OCI-LY3 (cell line): Measurements from ENCODE around the gene SLC7A1.
A peak's percentile ranks its signal among the peaks of the same experiment; 100 is the strongest.

ENCODE experiments used
- H2AFZ ChIP-seq: fragments of 200-600, 300-600 bp; shearing (Covaris generic); 2 replicates; pipeline ENCODE4 v1.6.0; 2014; ENCODE audit warnings: antibody characterized with exemption, low read depth, low read length
- H3K27ac ChIP-seq: fragments of 200-600, 300-600 bp; sonication (generic); 2 replicates; pipeline ENCODE4 v1.5.1; 2014; ENCODE audit warnings: mild to moderate bottlenecking, low read length, moderate library complexity, mixed read lengths
- H3K27me3 ChIP-seq: fragments of 200-600, 300-600 bp; sonication (generic); 2 replicates; pipeline ENCODE4 v1.6.1; 2014; ENCODE audit warnings: low read depth, low read length, mixed read lengths
- H3K36me3 ChIP-seq: fragments of 200-600, 300-600 bp; sonication (generic); replicated peaks from 2 replicates; pipeline ENCODE3; 2014; ENCODE audit warnings: low read depth, low read length, mixed read lengths
- H3K4me1 ChIP-seq: fragments of 300-600, 200-600 bp; sonication (generic); 2 replicates; pipeline ENCODE4 v1.6.1; 2014; ENCODE audit warnings: low read length, mixed read lengths
- H3K4me2 ChIP-seq: fragments of 200-600, 300-600 bp; sonication (generic); 2 replicates; pipeline ENCODE4 v1.6.1; 2014; ENCODE audit warnings: low read length, mixed read lengths
- H3K4me3 ChIP-seq: fragments of 300-600, 200-600 bp; sonication (generic); 2 replicates; pipeline ENCODE4 v1.5.1; 2014; ENCODE audit warnings: antibody characterized with exemption, mild to moderate bottlenecking, low read length, moderate library complexity
- H3K79me2 ChIP-seq: fragments of 300-600, 200-600 bp; shearing (Covaris generic); 2 replicates; pipeline ENCODE4 v1.6.1; 2014; ENCODE audit warnings: mild to moderate bottlenecking, low read length, mixed read lengths
- H3K9ac ChIP-seq: fragments of 300-600, 200-600 bp; shearing (Covaris generic); 2 replicates; pipeline ENCODE4 v1.6.0; 2014; ENCODE audit warnings: mild to moderate bottlenecking, low read length, moderate library complexity
- H3K9me3 ChIP-seq: fragments of 200-600, 300-600 bp; shearing (Covaris generic); 2 replicates; pipeline ENCODE4 v1.6.1; 2014; ENCODE audit warnings: low read length, mixed read lengths; ENCODE audit not compliant: insufficient read depth
- H4K20me1 ChIP-seq: fragments of 200-600, 300-600 bp; sonication (generic); 2 replicates; pipeline ENCODE4 v1.6.1; 2016; ENCODE audit warnings: low read length, mixed read lengths; ENCODE audit not compliant: insufficient read depth
- CTCF ChIP-seq: fragments of 200-600, 300-600 bp; sonication (generic); IDR thresholded peaks from 2 replicates; pipeline ENCODE4 v1.5.1; 2014; ENCODE audit warnings: antibody characterized with exemption, low read length, low read depth
- EZH2phosphoT487 ChIP-seq: fragments of 200-600 bp; shearing (Covaris generic); IDR thresholded peaks from 2 replicates; pipeline ENCODE4 v1.6.1; 2018; ENCODE audit warnings: antibody characterized with exemption, mixed run types, low read depth

The SLC7A1 gene

DNA sequence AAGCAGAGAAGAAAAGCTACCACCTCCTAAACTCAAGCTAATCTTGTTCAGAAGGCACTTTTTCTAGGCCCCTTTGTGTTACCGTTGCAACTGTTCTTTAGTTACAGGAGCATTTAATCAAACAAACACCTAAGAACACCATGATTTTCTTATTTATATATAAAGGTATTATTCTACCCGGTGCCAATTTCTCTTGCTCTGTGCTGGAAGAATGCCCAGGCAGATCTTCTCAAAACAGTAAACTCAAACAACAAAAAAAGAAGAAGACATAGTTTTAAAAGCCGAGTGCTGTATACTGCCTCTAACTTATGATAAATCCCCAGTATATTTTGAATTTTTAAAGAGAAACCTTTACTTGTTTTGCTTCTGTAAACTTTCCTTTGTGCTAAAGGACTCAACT lies 20.4 kb downstream of the SLC7A1 start:
- Histone ChIP-seq H3K9me3 (no peaks in the 10 kb centered on the region), H3K9ac (no peak overlapping the region), H4K20me1 (peaks cover 98% of the 10 kb centered on the region), H2AFZ (no peak overlapping the region), H3K36me3 (peaks cover 20% of the 10 kb centered on the region), H3K27ac (no peak overlapping the region), H3K27me3 (no peaks in the 10 kb centered on the region), H3K4me2 (no peak overlapping the region), H3K4me1 (peaks cover 15% of the 10 kb centered on the region), H3K79me2 (peaks cover 100% of the 10 kb centered on the region), H3K4me3 (no peak overlapping the region)
- TF ChIP-seq EZH2phosphoT487 (no peak), CTCF (no peak)

DNA sequence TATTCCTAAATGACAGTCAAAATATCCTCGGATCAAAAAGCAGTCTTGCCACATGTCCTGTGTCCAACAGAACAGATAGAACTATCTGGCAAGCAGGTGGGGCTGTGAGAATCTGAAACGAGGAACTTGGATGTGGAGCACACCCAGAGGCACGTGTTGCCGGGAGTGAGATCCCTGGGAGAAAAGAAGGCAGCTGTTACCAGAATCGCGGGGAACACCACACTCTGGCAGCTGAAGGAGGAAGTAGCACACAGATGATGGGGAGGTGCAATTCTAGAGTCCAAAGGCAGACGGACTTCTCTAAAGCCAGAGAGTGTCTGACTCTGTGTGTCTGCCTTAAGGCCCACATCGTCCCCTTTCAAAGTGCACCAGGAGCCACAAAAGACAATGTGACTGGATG lies 22.3 kb downstream of the SLC7A1 start:
- Histone ChIP-seq H3K79me2 (peaks cover 100% of the 10 kb centered on the region), H3K36me3 (peaks cover 19% of the 10 kb centered on the region), H3K9ac (no peak overlapping the region), H3K9me3 (no peaks in the 10 kb centered on the region), H3K27me3 (no peaks in the 10 kb centered on the region), H3K4me3 (no peak overlapping the region), H4K20me1 (peaks cover 100% of the 10 kb centered on the region), H3K27ac (no peak overlapping the region), H3K4me2 (peak overlapping the region; percentile 39), H3K4me1 (peaks cover 15% of the 10 kb centered on the region), H2AFZ (no peak overlapping the region)
- TF ChIP-seq EZH2phosphoT487, result no peak
- TF ChIP-seq CTCF, result no peak

DNA sequence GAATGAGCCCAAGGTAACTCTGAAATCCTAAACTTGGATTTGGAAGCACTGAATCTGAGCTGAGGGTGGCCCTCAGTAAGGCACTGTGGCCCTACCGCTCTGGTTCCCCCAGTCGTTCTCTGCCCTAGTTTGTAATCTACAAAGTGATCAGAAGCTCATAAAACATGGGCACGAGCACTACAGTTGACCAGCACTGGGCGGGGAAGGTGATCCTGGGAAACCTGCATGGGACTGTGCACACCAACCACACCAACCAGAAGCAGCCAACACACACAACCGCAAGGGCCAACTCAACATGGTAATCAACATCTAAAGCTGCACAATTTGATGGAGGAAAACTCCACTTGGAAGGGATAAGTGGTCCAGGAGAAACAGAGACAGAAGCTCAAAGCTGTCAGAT lies 22.9 kb downstream of the SLC7A1 start:
- peaks cover 17% of the 10 kb centered on the region for H3K36me3 ChIP-seq

GRCh38 chr13:29571876-29572570 lies 23.5 kb downstream of the SLC7A1 start:
- Histone ChIP-seq H3K36me3 (peaks cover 17% of the 10 kb centered on the region), H3K4me2 (no peak overlapping the region), H3K9me3 (no peaks in the 10 kb centered on the region), H3K4me3 (no peak overlapping the region), H3K9ac (no peak overlapping the region), H3K27me3 (no peaks in the 10 kb centered on the region), H3K79me2 (peaks cover 100% of the 10 kb centered on the region), H3K27ac (no peak overlapping the region), H3K4me1 (peaks cover 15% of the 10 kb centered on the region), H2AFZ (no peak overlapping the region), H4K20me1 (peaks cover 100% of the 10 kb centered on the region)
- TF ChIP-seq EZH2phosphoT487, result no peak

More for the DNA sequence above, 22.9 kb downstream of the SLC7A1 start:
- no peak overlapping the region for H2AFZ ChIP-seq
- TF ChIP-seq EZH2phosphoT487 (no peak), CTCF (no peak)
- no peaks in the 10 kb centered on the region for H3K27me3 ChIP-seq
- H3K27ac ChIP-seq, result no peak overlapping the region
- H3K9me3 ChIP-seq, result no peaks in the 10 kb centered on the region
- H3K79me2 ChIP-seq, result peaks cover 100% of the 10 kb centered on the region
- H3K4me1 ChIP-seq, result peaks cover 15% of the 10 kb centered on the region
- H3K4me2 ChIP-seq, result no peak overlapping the region
- no peak overlapping the region for H3K9ac ChIP-seq
- H3K4me3 ChIP-seq, result no peak overlapping the region
- H4K20me1 ChIP-seq, result peaks cover 100% of the 10 kb centered on the region
